GM19239 (cell line): ENCODE measurements around the gene CLEC16A.
"Not testable (repeated sequence)": the region's sequence is repeated elsewhere in the genome, so short reads cannot be mapped to it uniquely, and the experiment has no call there.

Experiments used
- DNase-seq: peaks from one replicate; pipeline ENCODE4 v3.0.0; 2011; ENCODE audit warnings: low spot score; ENCODE audit not compliant: insufficient read length
- FAIRE-seq: peaks from 2 replicates; lab custom pipeline; 2011; peaks lifted over from hg19 to GRCh38; lab: Jason Lieb, UNC

Gene CLEC16A

DNA sequence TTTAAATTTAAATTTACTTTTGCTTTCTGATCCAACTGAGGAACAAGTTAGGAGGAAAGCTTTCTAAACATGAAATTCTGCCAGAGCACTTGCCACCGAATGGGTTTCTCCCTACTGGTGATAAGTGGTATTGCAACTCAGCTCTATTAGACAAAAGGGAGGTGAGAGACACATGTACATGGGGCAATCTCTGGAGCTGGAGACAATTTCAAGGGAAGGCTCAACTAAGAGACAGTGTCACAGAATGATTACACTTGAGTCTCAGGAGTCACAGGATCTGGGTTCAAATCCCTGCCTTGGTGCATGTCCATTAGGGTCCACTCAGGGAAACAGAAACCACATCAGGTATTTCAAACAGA lies 274.2 kb downstream of the CLEC16A start:
- DNase-seq (no peak), FAIRE-seq (no peak)

DNA sequence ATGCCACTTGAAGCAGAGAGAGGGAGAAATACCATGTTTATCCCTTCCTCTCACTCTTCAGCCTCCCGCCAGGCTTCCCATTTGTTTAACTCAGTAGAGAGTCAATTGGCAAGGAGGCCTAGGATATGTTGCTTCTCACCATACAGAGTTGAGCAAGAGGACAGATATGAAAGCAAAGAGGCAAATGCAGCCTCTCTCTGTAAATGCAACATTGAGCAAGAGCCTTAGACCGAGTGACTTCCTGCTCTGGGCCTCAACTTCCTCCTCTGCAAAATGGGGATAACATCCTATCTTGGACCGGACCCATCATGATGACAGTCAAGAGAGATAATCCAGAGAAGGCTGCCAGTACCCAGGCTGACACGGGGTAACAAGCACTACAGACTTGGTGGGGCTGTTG lies 274.8 kb downstream of the CLEC16A start:
- no peak for DNase-seq
- no peak for FAIRE-seq

DNA sequence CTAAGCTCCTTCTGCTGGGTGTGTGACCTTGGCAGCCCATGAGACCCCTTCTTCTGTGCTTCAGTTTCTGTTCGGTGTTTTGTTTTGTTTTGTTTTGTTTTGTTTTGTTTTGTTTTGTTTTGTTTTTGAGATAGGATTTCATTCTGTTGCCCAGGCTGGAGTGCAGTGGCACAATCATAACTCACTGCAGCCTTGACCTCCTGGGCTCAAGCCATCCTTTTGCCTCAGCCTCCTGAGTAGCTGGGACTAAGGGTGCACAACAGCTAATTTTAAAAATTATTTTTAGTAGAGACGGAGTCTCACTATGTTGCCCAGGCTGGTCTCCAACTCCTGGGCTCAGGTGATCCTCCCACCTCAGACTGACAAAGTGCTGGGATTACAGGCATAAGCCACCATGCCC lies 276.1 kb downstream of the CLEC16A start:
- DNase-seq, FAIRE-seq: not testable (repeated sequence)

DNA sequence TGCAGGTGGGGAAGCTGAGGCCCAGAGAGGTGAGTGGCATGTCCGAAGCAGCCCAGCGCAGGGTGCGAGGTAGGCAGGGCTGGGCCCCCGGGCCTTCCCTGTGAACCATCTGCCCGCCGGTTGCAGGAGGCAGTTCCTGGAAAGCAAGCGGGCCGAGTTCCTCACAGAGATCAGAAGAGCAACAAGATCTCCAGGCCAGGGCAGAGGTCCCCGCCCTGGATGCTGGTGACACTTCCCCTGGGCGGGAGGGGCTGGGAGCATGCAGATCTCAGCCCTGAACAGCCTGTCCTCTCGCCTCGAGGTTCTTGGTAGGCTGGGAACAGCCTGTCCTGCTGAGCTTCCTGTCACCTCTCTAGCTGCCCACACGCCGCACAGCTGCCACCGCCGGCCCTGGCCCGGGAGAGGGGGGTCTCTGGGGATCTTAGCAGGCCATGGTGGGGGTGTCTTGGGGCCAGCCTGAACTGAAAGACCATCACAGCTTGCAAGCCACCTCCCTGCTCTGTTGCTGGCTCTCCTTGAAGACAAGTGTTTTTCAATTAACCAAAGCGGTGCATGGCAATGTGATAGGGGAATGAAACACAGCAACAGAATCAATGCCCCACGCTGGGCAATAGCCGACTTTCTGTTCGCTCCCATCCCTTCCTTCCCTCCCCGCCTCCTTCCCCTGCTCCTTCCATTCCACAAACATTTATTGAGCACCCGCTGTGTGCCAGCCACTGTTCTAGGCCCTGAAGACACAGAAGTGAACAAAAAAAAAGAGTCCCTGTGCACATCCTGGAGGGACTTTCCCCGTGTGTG lies 279.9 kb downstream of the CLEC16A start:
- FAIRE-seq (peak; percentile 95), DNase-seq (peak; percentile 72)

DNA sequence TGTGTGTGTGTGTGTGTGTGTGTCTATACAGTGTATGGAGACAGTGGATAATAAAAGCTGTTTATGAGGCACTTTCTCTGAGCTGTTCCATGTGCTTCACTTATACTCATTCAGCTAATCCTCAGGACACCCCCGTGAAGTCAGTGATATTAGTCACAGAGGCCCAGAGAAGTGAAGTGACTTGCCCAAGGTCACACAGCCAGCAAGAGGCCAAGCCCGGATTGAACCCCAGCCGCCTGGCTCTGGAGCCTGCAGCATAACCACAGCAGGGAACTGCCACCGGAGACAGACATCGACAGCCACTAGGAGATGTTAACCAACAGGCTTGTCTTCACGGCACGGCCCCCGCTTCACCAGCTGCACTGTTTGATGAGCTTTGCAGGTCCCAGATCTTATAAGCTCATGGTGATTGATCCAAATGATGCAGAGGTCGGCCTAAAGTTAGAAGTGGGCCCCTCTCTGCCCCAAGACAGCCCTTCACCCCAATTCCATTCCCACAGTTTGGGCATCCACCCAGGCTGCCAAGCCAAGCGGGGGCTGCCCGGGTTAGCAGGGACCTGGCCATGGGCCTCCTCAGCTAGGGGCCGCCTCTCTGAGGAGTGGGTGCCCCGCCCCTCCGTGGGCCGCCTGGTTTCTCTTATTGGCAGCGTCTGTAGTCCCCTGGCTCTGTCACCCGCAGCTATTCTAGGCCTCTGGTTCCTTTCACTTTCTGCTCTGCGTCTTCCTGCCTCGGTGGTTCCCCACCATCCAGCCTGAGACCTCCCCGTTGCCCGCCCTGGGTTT lies 280.7 kb downstream of the CLEC16A start:
- DNase-seq (peak; percentile 89), FAIRE-seq (peak; percentile 99)

DNA sequence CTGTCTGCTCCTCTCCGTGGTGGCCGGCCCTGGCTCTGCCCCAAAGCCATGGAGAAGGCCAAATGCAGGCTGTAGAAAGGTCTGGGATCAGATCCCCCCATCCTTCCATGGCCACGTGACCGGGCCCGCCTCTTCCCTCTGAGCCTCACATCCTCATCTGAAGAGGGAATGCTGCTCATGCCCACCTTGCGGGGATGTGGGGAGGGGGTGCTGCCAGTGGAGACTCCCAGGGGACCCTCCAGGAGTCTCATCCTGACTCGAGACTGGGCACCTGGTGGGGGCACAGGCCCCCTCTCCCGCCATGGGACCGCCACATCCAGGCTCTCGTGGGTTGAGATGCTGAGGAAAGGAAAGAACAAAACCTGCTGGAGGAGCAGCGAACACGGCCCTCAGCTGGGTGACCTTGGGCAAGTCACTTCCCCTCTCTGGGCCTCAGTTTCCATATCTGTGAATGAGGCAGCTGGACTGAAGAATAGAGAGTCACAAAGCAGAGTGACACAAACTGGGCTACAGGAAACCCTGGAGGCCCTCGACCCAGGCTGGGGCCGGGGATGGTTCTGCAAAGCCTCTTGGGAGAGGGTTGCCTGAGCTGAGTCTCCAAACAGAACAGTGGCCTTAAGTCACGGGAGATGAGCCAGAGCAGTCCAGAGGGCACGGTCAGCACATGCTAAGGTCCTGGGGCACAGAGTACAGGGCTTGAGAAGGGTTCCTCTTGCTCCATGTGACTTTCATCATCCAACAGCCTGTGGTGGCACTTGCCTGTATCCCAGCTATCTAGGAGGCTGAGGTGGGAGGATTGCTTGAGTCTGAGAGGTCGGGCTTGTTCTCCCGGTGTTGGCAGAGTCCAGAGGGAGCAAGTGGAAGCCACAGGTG lies 281.5 kb downstream of the CLEC16A start:
- no peak for FAIRE-seq
- DNase-seq = no peak

DNA sequence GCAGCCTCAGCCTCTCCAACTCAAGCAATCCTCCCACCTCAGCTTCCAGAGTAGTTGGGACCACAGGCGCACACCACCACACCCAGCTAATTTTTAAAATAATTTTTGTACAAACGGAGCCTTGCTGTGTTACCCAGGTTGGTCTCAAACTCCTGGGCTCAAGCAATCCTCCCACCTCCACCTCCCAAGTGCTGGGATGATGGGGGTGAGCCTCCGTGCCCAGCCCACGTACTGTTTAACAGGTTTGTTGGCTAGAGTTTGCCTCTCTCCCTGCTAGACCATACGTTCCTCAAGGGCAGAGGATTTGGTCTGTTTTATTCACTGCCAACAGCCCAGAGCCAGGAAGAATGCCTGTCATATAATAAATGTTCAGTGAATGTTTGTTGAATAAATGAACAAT lies 285.1 kb downstream of the CLEC16A start:
- FAIRE-seq (no peak), DNase-seq (no peak)

DNA sequence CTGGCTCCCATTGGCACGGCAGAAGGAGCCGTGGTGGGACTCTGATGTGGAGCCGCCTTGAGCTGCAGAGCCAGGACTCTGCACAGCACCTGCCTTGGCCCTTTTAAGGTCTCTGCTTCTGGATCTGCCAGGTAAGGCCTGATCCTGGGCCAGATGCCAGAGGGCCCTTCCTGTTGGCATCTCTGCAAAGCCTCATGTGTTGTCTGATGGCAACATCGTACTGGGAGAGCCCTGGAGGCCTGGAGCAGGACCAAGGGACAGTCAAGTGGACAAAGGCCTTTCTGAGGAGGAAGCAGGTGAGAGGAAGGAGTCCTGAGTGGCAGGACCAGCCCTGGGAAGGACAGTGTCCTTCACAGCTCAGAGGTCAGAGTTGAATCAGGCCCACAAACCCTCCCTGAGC lies 285.5 kb downstream of the CLEC16A start:
- DNase-seq (no peak), FAIRE-seq (no peak)

DNA sequence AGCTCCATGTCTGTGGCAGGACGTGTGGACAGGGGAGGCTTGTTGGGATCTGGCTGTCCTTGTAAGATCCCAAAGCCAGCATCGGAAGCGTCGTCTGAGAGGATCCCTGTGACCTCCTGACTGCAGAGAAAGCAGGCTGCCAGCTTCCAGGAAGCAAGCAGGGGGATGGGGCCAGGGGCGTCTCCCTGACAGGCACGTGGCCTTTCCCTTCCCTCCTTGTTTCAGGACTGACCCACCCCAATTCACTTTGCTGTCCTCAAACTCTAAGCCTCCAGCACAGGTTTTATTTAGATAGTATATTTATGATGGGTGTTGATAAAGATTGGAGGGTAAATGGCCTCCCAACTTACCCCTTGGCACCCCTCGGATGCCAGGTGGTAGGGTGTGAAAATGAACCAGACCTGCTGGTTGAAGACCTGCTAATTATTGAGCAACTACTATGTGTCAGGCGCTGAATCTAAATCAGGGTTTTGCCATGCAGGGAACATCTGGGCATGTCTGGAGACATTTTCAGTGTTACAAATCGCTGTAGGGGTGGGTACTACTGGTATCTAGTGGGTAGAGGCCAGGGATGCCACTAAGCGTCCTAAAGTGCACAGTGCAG lies 287.1 kb downstream of the CLEC16A start:
- FAIRE-seq (no peak), DNase-seq (no peak)
